ENCODE measurements around the gene CELF2.

The CELF2 gene

GRCh38 chr10:11245981-11246590 is 228.4 kb downstream of the CELF2 start:
- no peak for DNase-seq (ENCODE audit: low read depth in 3 of 3)

- DNase-seq (ENCODE audit: low read depth in 3 of 3) = no peak
These were observed 229.2 kb downstream of the CELF2 start for GRCh38 chr10:11246752-11247467.

GRCh38 chr10:11249152-11249807 is 231.6 kb downstream of the CELF2 start:
- no peak for DNase-seq (ENCODE audit: low read depth in 3 of 3)

- no peak for DNase-seq (ENCODE audit: low read depth in 3 of 3)
These were observed 232.1 kb downstream of the CELF2 start for GRCh38 chr10:11249808-11250195.

- no peak for DNase-seq (ENCODE audit: low read depth in 3 of 3)
These were observed 232.6 kb downstream of the CELF2 start for GRCh38 chr10:11250304-11250703.

- DNase-seq (ENCODE audit: low read depth in 3 of 3) = no peak
These were observed 235.2 kb downstream of the CELF2 start for GRCh38 chr10:11252887-11253286.

- no peak for DNase-seq (ENCODE audit: low read depth in 3 of 3)
These were observed 235.8 kb downstream of the CELF2 start for GRCh38 chr10:11253385-11254002.

- DNase-seq (ENCODE audit: low read depth in 3 of 3) = no peak
These were observed 237.5 kb downstream of the CELF2 start for GRCh38 chr10:11255156-11255555.

GRCh38 chr10:11255796-11256444 is 238.2 kb downstream of the CELF2 start:
- no peak for DNase-seq (ENCODE audit: low read depth in 3 of 3)

- no peak for DNase-seq (ENCODE audit: low read depth in 3 of 3)
These were observed 239.2 kb downstream of the CELF2 start for GRCh38 chr10:11256896-11257295.

- DNase-seq (ENCODE audit: low read depth in 3 of 3) = no peak
These were observed 239.9 kb downstream of the CELF2 start for GRCh38 chr10:11257440-11258090.

GRCh38 chr10:11260170-11260569 is 242.5 kb downstream of the CELF2 start:
- DNase-seq (ENCODE audit: low read depth in 3 of 3) = no peak

- no peak for DNase-seq (ENCODE audit: low read depth in 3 of 3)
These were observed 243.5 kb downstream of the CELF2 start for GRCh38 chr10:11261143-11261542.

GRCh38 chr10:11261687-11262493 is 244.2 kb downstream of the CELF2 start:
- no peak for DNase-seq (ENCODE audit: low read depth in 3 of 3)

- no peak for DNase-seq (ENCODE audit: low read depth in 3 of 3)
These were observed 245.0 kb downstream of the CELF2 start for GRCh38 chr10:11262494-11263345.

GRCh38 chr10:11263767-11264166 is 246.1 kb downstream of the CELF2 start:
- DNase-seq (ENCODE audit: low read depth in 3 of 3) = no peak

- DNase-seq (ENCODE audit: low read depth in 3 of 3) = no peak
These were observed 246.8 kb downstream of the CELF2 start for GRCh38 chr10:11264296-11265048.

GRCh38 chr10:11265484-11265883 is 247.8 kb downstream of the CELF2 start:
- no peak for DNase-seq (ENCODE audit: low read depth in 3 of 3)

GRCh38 chr10:11266426-11266825 is 248.8 kb downstream of the CELF2 start:
- no peak for DNase-seq (ENCODE audit: low read depth in 3 of 3)

Measured in stimulated activated CD4-positive, alpha-beta T cell treated with anti-CD3 and anti-CD28 coated beads, TNF-alpha, amount 100 ng/mL, for 48 hours (primary cell).